SK-N-SH (cell line): ENCODE data around the gene BCLAF1. TPM values are rescaled to one million over a fixed set of nuclear protein-coding genes. Genes with fewer than 3 reads are reported as not detected.

Experiments
- CTCF ChIA-PET: fragments of 300-600, 350-600 bp; formaldehyde crosslinking; extraction: SDS; loops from one replicate; lab custom pipeline; 2021; lab: Yijun Ruan, JAX
- POLR2A ChIA-PET: fragments of 350-600 bp; sonication (Branson Sonifier 250); formaldehyde crosslinking; extraction: SDS; loops from one replicate; lab custom pipeline; 2020; ENCODE audit warnings: antibody characterized with exemption, inconsistent platforms; lab: Yijun Ruan, JAX
- DNase-seq: peaks from one replicate; pipeline ENCODE4 v3.0.0; 2012
- H2AFZ ChIP-seq: fragments of 200-600 bp; sonication (generic); 2 replicates; pipeline ENCODE4 v1.8.1; 2016; ENCODE audit warnings: antibody characterized with exemption, mild to moderate bottlenecking, low read depth
- H3F3A ChIP-seq: fragments of 200-600 bp; sonication (generic); replicated peaks from 2 replicates; pipeline ENCODE3; 2016; ENCODE audit warnings: antibody characterized with exemption, mild to moderate bottlenecking; ENCODE audit not compliant: insufficient read depth
- H3K27ac ChIP-seq, 2 experiments: fragments of 200-500 bp in 1 of 2; fragments of 200-600 bp in 1 of 2; sonication (Bioruptor generic) in 1 of 2; sonication (generic), shearing (Covaris generic) in 1 of 2; 2 replicates each; pipeline versions ENCODE4 v1.5.1 to v1.6.1; 2014 to 2016; ENCODE audit warnings: low read depth in 2 of 2, inconsistent platforms in 1 of 2, low read length in 1 of 2, mild to moderate bottlenecking in 1 of 2, mixed read lengths in 1 of 2
- H3K27me3 ChIP-seq: fragments of 200-600 bp; sonication (generic), shearing (Covaris generic); 2 replicates; pipeline ENCODE4 v1.6.1; 2016; ENCODE audit warnings: mixed run types; ENCODE audit not compliant: insufficient read depth
- H3K36me3 ChIP-seq, 2 experiments: fragments of 200-500 bp in 1 of 2; fragments of 200-600 bp in 1 of 2; sonication (Bioruptor generic) in 1 of 2; sonication (generic) in 1 of 2; replicated peaks in 1 of 2; 2 replicates each; pipeline versions ENCODE3 to v1.5.1; 2014 to 2016; ENCODE audit warnings: low read length in 1 of 2, mild to moderate bottlenecking in 1 of 2; ENCODE audit not compliant: insufficient read depth in 2 of 2, control insufficient read depth in 1 of 2
- H3K4me1 ChIP-seq, 2 experiments: fragments of 200-500 bp in 1 of 2; fragments of 200-600 bp in 1 of 2; sonication (Bioruptor generic) in 1 of 2; sonication (generic), shearing (Covaris generic) in 1 of 2; 2 replicates each; pipeline versions ENCODE4 v1.5.1 to v1.6.1; 2014 to 2016; ENCODE audit warnings: low read depth in 1 of 2, low read length in 1 of 2, mixed run types in 1 of 2; ENCODE audit not compliant: insufficient read depth in 2 of 2, control insufficient read depth in 1 of 2
- H3K4me2 ChIP-seq: fragments of 200-600 bp; sonication (generic), shearing (Covaris generic); 2 replicates; pipeline ENCODE4 v1.6.1; 2017; ENCODE audit warnings: mixed run types
- H3K4me3 ChIP-seq, 2 experiments: fragments of 200-500 bp in 1 of 2; fragments of 200-600 bp in 1 of 2; sonication (Bioruptor generic) in 1 of 2; sonication (generic), shearing (Covaris generic) in 1 of 2; 2 replicates each; pipeline versions ENCODE4 v1.5.1 to v1.8.1; 2014 to 2016; ENCODE audit warnings: low read depth in 2 of 2, inconsistent platforms in 1 of 2, low read length in 1 of 2, mild to moderate bottlenecking in 1 of 2, mixed read lengths in 1 of 2, moderate library complexity in 1 of 2
- H3K79me2 ChIP-seq: fragments of 200-600 bp; sonication (generic); 2 replicates; pipeline ENCODE4 v1.8.1; 2017; ENCODE audit warnings: mild to moderate bottlenecking; ENCODE audit not compliant: insufficient read depth
- H3K9ac ChIP-seq: fragments of 200-600 bp; sonication (generic); 2 replicates; pipeline ENCODE4 v1.6.1; 2017; ENCODE audit warnings: mixed run types
- H3K9me2 ChIP-seq: fragments of 200-600 bp; sonication (generic); 2 replicates; pipeline ENCODE4 v1.6.1; 2017; ENCODE audit warnings: mixed run types
- H3K9me3 ChIP-seq: fragments of 200-600 bp; sonication (generic); 2 replicates; pipeline ENCODE4 v1.6.1; 2017; ENCODE audit warnings: mixed run types, mild to moderate bottlenecking, moderate library complexity
- H4K20me1 ChIP-seq: fragments of 200-600 bp; sonication (generic); 2 replicates; pipeline ENCODE4 v1.6.1; 2017; ENCODE audit warnings: mild to moderate bottlenecking, mixed run types; ENCODE audit not compliant: insufficient read depth
- GABPA ChIP-seq: IDR thresholded peaks from 2 replicates; pipeline ENCODE4 v1.4.0; 2012; ENCODE audit warnings: low read depth, mild to moderate bottlenecking
- NFIC ChIP-seq: IDR thresholded peaks from 2 replicates; pipeline ENCODE4 v1.4.0; 2012; ENCODE audit warnings: borderline replicate concordance
- POLR2AphosphoS5 ChIP-seq: IDR thresholded peaks from 2 replicates; pipeline ENCODE4 v1.6.1; 2012; ENCODE audit warnings: low read depth, low read length
- RXRA ChIP-seq: IDR thresholded peaks from 2 replicates; pipeline ENCODE4 v1.4.0; 2012; ENCODE audit warnings: low read depth, mild to moderate bottlenecking, borderline replicate concordance
- SIN3A ChIP-seq: IDR thresholded peaks from 2 replicates; pipeline ENCODE4 v1.6.1; 2012; ENCODE audit warnings: low read depth, mild to moderate bottlenecking, low read length, moderate library complexity, borderline replicate concordance
- SMC3 ChIP-seq: IDR thresholded peaks from 2 replicates; pipeline ENCODE4 v1.6.1; 2012; ENCODE audit warnings: low read depth, low read length, improper control_type of control experiment
- YY1 ChIP-seq: IDR thresholded peaks from 2 replicates; pipeline ENCODE4 v1.4.0; 2012; ENCODE audit warnings: low read depth, mild to moderate bottlenecking
- WGBS: methylation state at CpG from one replicate; pipeline ENCODE4 v1.1.6; 2017; ENCODE audit warnings: low lambda C conversion rate; 5-methylcytosine and 5-hydroxymethylcytosine counted together
- polyA plus RNA-seq, 3 experiments: library from polyadenylated mRNA; depleted of rRNA; stranded (reverse); fragments of >200 nt; gene quantifications; 2 replicates each; pipeline ENCODE4 v1.2.3, GENCODE V29; 2012
- TF ChIP-seq, protein P1 (sequence below): IDR thresholded peaks from 2 replicates; pipeline ENCODE4 v1.4.0; 2012; ENCODE audit warnings: low read depth, borderline replicate concordance
- TF ChIP-seq, protein P2 (sequence below): IDR thresholded peaks from 2 replicates; pipeline ENCODE4 v1.4.0; 2012; ENCODE audit warnings: low read depth, borderline replicate concordance
- TF ChIP-seq, protein P3 (sequence below): fragments of 200-600 bp; sonication (generic); IDR thresholded peaks from 2 replicates; pipeline ENCODE4 v1.6.1; 2017; ENCODE audit warnings: antibody characterized with exemption, mild to moderate bottlenecking, moderate library complexity
- TF ChIP-seq, protein P4 (sequence below): IDR thresholded peaks from 2 replicates; pipeline ENCODE4 v1.6.1; 2012; ENCODE audit warnings: mild to moderate bottlenecking, low read depth, low read length, moderate library complexity
- TF ChIP-seq, protein P5 (sequence below): IDR thresholded peaks from 2 replicates; pipeline ENCODE4 v1.4.0; 2012; ENCODE audit warnings: low read depth
- TF ChIP-seq, protein P6 (sequence below): fragments of 150-350 bp; IDR thresholded peaks from 2 replicates; pipeline ENCODE4 v1.6.1; 2016; ENCODE audit warnings: mild to moderate bottlenecking, low read depth, low read length

BCLAF1 gene
- polyA plus RNA-seq, 1 of the 3 experiments (the other 2 are of a cell fraction), result 21.9 TPM

DNA sequence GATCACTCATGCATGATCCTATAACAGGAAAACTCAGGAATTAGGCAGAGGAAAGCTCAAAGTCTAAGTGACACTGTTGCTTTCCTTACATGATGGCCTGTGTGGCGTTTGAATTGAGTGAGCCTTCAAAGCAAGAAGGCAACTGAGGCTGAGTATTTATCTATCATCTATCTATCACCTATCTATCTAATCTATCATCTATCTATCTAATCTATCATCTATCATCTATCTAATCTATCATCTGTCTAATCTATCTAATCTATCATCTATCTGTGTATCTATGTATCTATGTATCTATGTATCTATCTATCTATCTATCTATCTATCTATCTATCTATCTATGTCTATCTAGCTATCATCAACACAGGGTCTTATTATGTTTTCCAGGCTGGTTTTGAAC, 41.8 kb upstream of the BCLAF1 start (continued):
- TF ChIP-seq, protein P1, sequence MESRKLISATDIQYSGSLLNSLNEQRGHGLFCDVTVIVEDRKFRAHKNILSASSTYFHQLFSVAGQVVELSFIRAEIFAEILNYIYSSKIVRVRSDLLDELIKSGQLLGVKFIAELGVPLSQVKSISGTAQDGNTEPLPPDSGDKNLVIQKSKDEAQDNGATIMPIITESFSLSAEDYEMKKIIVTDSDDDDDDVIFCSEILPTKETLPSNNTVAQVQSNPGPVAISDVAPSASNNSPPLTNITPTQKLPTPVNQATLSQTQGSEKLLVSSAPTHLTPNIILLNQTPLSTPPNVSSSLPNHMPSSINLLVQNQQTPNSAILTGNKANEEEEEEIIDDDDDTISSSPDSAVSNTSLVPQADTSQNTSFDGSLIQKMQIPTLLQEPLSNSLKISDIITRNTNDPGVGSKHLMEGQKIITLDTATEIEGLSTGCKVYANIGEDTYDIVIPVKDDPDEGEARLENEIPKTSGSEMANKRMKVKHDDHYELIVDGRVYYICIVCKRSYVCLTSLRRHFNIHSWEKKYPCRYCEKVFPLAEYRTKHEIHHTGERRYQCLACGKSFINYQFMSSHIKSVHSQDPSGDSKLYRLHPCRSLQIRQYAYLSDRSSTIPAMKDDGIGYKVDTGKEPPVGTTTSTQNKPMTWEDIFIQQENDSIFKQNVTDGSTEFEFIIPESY, result no peak
- TF ChIP-seq SMC3, result no peak
- TF ChIP-seq SIN3A, result no peak
- no peak for TF ChIP-seq GABPA
- TF ChIP-seq, protein P2, sequence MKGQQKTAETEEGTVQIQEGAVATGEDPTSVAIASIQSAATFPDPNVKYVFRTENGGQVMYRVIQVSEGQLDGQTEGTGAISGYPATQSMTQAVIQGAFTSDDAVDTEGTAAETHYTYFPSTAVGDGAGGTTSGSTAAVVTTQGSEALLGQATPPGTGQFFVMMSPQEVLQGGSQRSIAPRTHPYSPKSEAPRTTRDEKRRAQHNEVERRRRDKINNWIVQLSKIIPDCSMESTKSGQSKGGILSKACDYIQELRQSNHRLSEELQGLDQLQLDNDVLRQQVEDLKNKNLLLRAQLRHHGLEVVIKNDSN, result no peak
- TF ChIP-seq, protein P3, sequence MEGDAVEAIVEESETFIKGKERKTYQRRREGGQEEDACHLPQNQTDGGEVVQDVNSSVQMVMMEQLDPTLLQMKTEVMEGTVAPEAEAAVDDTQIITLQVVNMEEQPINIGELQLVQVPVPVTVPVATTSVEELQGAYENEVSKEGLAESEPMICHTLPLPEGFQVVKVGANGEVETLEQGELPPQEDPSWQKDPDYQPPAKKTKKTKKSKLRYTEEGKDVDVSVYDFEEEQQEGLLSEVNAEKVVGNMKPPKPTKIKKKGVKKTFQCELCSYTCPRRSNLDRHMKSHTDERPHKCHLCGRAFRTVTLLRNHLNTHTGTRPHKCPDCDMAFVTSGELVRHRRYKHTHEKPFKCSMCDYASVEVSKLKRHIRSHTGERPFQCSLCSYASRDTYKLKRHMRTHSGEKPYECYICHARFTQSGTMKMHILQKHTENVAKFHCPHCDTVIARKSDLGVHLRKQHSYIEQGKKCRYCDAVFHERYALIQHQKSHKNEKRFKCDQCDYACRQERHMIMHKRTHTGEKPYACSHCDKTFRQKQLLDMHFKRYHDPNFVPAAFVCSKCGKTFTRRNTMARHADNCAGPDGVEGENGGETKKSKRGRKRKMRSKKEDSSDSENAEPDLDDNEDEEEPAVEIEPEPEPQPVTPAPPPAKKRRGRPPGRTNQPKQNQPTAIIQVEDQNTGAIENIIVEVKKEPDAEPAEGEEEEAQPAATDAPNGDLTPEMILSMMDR, result no peak

DNA sequence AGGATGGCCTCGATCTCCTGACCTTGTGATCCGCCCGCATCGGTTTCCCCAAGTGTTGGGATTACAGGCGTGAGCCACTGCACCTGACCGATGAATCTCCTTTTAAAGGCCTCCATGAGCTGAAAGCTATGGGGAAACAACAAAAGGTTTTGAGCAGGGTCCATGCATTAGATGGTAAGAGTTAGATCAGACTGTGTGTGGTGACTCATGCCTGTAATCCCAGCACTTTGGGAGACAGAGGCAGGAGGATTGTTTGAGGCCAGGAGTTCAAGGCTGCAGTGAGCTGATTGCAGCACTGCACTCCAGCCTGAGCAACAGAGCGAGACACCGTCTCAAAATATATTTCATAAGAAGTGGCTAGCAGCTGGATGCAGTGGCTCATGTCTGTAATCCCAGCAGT, 41.0 kb upstream of the BCLAF1 start:
- H3K27ac ChIP-seq, result no peak overlapping the region
- H3K36me3 ChIP-seq, result no peaks in the 10 kb centered on the region
- H3K27me3 ChIP-seq, result no peaks in the 10 kb centered on the region
- H3K9ac ChIP-seq, result no peak overlapping the region
- no peak overlapping the region for H3K4me2 ChIP-seq
- peaks cover 0 to 3% of the 10 kb centered on the region in 2 experiments; a peak in 2 of 4 replicates for H3K4me1 ChIP-seq
- no peaks in the 10 kb centered on the region for H3K9me3 ChIP-seq
- POLR2A ChIA-PET, result no interaction called here
- H3F3A ChIP-seq, result no peaks in the 10 kb centered on the region
- H3K9me2 ChIP-seq, result no peaks in the 10 kb centered on the region
- H3K79me2 ChIP-seq, result no peaks in the 10 kb centered on the region
- DNase-seq, result no peak
- WGBS, result 100% methylated on average over 8 of the region's 8 CpGs
- H4K20me1 ChIP-seq, result no peaks in the 10 kb centered on the region
- CTCF ChIA-PET, result interaction anchor here (1.2 to 2.7 kb wide), 3 partner anchors 9 to 41 kb away, joined by 3 to 13 read pairs (median 5); partner anchors contain the start of gene BCLAF1
- no peak overlapping the region for H3K4me3 ChIP-seq
- H2AFZ ChIP-seq, result no peak overlapping the region
- TF ChIP-seq, protein P3, result no peak
- TF ChIP-seq, protein P1, result no peak
- TF ChIP-seq SIN3A (no peak), SMC3 (no peak), POLR2AphosphoS5 (no peak), GABPA (no peak), NFIC (no peak), YY1 (no peak), RXRA (no peak)
- TF ChIP-seq, protein P4, sequence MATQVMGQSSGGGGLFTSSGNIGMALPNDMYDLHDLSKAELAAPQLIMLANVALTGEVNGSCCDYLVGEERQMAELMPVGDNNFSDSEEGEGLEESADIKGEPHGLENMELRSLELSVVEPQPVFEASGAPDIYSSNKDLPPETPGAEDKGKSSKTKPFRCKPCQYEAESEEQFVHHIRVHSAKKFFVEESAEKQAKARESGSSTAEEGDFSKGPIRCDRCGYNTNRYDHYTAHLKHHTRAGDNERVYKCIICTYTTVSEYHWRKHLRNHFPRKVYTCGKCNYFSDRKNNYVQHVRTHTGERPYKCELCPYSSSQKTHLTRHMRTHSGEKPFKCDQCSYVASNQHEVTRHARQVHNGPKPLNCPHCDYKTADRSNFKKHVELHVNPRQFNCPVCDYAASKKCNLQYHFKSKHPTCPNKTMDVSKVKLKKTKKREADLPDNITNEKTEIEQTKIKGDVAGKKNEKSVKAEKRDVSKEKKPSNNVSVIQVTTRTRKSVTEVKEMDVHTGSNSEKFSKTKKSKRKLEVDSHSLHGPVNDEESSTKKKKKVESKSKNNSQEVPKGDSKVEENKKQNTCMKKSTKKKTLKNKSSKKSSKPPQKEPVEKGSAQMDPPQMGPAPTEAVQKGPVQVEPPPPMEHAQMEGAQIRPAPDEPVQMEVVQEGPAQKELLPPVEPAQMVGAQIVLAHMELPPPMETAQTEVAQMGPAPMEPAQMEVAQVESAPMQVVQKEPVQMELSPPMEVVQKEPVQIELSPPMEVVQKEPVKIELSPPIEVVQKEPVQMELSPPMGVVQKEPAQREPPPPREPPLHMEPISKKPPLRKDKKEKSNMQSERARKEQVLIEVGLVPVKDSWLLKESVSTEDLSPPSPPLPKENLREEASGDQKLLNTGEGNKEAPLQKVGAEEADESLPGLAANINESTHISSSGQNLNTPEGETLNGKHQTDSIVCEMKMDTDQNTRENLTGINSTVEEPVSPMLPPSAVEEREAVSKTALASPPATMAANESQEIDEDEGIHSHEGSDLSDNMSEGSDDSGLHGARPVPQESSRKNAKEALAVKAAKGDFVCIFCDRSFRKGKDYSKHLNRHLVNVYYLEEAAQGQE, result no peak
- TF ChIP-seq, protein P5, sequence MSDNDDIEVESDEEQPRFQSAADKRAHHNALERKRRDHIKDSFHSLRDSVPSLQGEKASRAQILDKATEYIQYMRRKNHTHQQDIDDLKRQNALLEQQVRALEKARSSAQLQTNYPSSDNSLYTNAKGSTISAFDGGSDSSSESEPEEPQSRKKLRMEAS, result no peak
- TF ChIP-seq, protein P6, sequence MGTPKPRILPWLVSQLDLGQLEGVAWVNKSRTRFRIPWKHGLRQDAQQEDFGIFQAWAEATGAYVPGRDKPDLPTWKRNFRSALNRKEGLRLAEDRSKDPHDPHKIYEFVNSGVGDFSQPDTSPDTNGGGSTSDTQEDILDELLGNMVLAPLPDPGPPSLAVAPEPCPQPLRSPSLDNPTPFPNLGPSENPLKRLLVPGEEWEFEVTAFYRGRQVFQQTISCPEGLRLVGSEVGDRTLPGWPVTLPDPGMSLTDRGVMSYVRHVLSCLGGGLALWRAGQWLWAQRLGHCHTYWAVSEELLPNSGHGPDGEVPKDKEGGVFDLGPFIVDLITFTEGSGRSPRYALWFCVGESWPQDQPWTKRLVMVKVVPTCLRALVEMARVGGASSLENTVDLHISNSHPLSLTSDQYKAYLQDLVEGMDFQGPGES, result no peak
